Gastroesophageal sphincter (tissue), 3 donors: Measurements from ENCODE around the gene ANKRD55.

Source experiments
- EP300 ChIP-seq: sonication (generic); formaldehyde crosslinking; IDR thresholded peaks from one replicate; pipeline ENCODE4 v1.6.1; 2017; ENCODE audit warnings: antibody characterized with exemption, mild to moderate bottlenecking
- POLR2AphosphoS5 ChIP-seq: sonication (generic); formaldehyde crosslinking; IDR thresholded peaks from one replicate; pipeline ENCODE4 v1.6.1; 2017; ENCODE audit warnings: antibody characterized with exemption
- TF ChIP-seq, protein P1 (sequence below), 4 experiments: fragments of 200-600 bp in 2 of 4; fragments of 450-650 bp in 2 of 4; sonication (generic) in 1 of 4; IDR thresholded peaks; one replicate each; pipeline ENCODE4 v1.5.1; 2017 to 2019; ENCODE audit warnings: antibody characterized with exemption in 4 of 4, mild to moderate bottlenecking in 2 of 4, moderate library complexity in 2 of 4

DNA sequence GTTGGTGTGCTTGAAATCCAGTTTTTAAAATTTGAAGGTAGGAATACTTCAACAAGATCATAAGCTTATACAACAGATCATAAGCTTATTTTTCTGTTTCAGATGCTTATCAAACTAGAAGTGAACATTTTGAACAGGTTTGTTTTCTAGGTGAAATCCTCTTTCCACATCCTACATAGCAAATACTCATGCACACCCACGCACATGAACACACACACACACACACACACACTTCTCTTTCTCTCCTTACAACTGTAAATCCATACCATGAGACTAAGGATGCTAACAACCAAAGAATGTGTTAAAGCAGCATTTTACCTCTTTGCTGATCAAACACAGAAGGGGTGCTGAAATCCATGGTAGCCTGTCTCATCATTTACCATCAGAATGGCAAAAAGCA is 592 bp downstream of the ANKRD55 start:
- no peak for TF ChIP-seq POLR2AphosphoS5
- no peak for TF ChIP-seq EP300
- TF ChIP-seq, protein P1, sequence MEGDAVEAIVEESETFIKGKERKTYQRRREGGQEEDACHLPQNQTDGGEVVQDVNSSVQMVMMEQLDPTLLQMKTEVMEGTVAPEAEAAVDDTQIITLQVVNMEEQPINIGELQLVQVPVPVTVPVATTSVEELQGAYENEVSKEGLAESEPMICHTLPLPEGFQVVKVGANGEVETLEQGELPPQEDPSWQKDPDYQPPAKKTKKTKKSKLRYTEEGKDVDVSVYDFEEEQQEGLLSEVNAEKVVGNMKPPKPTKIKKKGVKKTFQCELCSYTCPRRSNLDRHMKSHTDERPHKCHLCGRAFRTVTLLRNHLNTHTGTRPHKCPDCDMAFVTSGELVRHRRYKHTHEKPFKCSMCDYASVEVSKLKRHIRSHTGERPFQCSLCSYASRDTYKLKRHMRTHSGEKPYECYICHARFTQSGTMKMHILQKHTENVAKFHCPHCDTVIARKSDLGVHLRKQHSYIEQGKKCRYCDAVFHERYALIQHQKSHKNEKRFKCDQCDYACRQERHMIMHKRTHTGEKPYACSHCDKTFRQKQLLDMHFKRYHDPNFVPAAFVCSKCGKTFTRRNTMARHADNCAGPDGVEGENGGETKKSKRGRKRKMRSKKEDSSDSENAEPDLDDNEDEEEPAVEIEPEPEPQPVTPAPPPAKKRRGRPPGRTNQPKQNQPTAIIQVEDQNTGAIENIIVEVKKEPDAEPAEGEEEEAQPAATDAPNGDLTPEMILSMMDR (IDR thresholded peaks at IDR 0.05), result no peak
